GM19023 (cell line): ENCODE data around the gene TTR.

Experiments
- ATAC-seq: cut with Tn5 transposase; IDR thresholded peaks from one replicate; pipeline ENCODE4 v1.9.1; 2021; ENCODE audit warnings: mild to moderate bottlenecking, moderate library complexity; ENCODE audit not compliant: unreplicated experiment

The TTR gene

GRCh38 chr18:31578126-31578525, 13.6 kb upstream of the TTR start:
- ATAC-seq, result no peak

- no peak for ATAC-seq
Observed at GRCh38 chr18:31579375-31579774, 12.3 kb upstream of the TTR start.

- no peak for ATAC-seq
Observed at GRCh38 chr18:31581498-31582197, 10.0 kb upstream of the TTR start.

GRCh38 chr18:31583185-31583854, 8.4 kb upstream of the TTR start:
- ATAC-seq, result no peak

GRCh38 chr18:31585991-31586390, 5.7 kb upstream of the TTR start:
- ATAC-seq, result no peak

- no peak for ATAC-seq
Observed at GRCh38 chr18:31586616-31587015, 5.1 kb upstream of the TTR start.

GRCh38 chr18:31587529-31587928, 4.1 kb upstream of the TTR start:
- ATAC-seq, result no peak

GRCh38 chr18:31590570-31590969, 1.1 kb upstream of the TTR start:
- ATAC-seq, result no peak

- ATAC-seq, result no peak
Observed at GRCh38 chr18:31591113-31591512, 564 bp upstream of the TTR start.

GRCh38 chr18:31592506-31593157, 955 bp downstream of the TTR start:
- ATAC-seq, result no peak

- no peak for ATAC-seq
Observed at GRCh38 chr18:31595121-31595771, 3.6 kb downstream of the TTR start.

GRCh38 chr18:31596081-31596872, 4.6 kb downstream of the TTR start:
- no peak for ATAC-seq

- no peak for ATAC-seq
Observed at GRCh38 chr18:31598021-31598805, 6.5 kb downstream of the TTR start.

- ATAC-seq, result no peak
Observed at GRCh38 chr18:31603315-31603714, 11.6 kb downstream of the TTR start.

GRCh38 chr18:31606265-31606664, 14.6 kb downstream of the TTR start:
- ATAC-seq, result no peak

GRCh38 chr18:31607384-31607783, 15.7 kb downstream of the TTR start:
- ATAC-seq, result no peak

GRCh38 chr18:31609886-31610285, 18.2 kb downstream of the TTR start:
- ATAC-seq, result no peak

- ATAC-seq, result peak; percentile 60
Observed at GRCh38 chr18:31610286-31611205, 18.9 kb downstream of the TTR start.

GRCh38 chr18:31611511-31611910, 19.8 kb downstream of the TTR start:
- no peak for ATAC-seq
